NCI-H146 treated with DMSO at 0.1 percent for 48 hours (cell line): ENCODE measurements around the gene LIMS2.

ENCODE experiments used
- DNase-seq: peaks from one replicate; lab custom pipeline; 2025; ENCODE audit not compliant: unreplicated experiment; lab: John Stamatoyannopoulos, UW

Gene LIMS2

DNA sequence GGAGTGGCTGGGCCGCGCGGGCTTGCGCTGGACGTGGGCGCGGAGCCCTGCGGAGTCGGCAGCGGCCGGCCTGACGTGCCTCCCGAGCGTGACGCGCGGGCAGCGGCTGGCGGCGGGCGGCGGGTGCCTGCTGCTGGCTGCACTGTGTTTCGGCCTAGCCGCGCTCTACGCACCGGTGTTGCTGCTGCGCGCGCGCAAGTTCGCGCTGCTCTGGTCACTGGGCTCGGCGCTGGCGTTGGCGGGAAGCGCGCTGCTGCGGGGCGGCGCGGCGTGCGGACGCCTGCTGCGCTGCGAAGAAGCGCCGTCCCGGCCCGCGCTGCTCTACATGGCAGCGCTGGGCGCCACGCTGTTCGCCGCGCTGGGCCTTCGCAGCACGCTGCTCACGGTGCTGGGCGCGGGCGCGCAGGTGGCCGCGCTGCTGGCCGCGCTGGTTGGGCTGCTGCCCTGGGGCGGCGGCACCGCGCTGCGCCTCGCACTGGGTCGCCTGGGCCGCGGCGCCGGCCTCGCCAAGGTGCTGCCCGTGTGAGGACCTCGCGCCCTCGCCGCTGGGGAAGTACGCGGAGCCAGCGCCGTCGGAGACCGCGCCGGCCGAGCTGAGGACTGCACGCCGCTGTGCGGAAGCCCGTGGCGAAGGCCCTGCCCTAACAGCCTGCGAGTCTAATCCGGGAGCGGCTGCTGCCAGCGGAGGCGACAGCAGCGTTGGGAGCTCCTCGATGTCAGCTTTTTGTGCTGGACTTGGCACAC lies 26.5 kb upstream of the LIMS2 start:
- DNase-seq, result peak; percentile 68

DNA sequence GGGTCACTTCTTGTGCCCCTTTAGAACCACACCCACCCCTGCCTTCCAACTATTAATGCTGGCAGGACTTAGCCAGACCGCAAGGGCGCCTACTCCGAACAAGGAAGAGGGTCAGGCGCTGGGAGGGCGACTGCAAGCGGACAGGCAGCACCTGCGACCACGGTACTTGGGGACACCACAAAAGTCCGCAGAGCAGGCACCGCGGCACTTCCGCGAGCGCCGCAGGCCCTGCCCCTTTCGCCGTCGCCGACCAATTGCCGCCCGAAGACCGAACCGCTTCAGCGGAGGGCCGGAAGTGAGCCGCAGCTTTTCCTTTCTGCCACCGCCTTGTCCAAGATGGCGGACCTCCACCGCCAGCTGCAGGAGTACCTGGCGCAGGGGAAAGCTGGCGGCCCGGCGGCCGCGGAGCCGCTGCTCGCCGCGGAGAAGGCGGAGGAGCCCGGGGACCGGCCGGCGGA lies 25.9 kb upstream of the LIMS2 start, which contains the start of gene SFT2D3:
Gene SFT2D3, plus strand, starts transcription at position 305 of the 458 bp plus-strand sequence. Its CDS starts 32 bp downstream, at position 337.
- DNase-seq, result peak; percentile 94

DNA sequence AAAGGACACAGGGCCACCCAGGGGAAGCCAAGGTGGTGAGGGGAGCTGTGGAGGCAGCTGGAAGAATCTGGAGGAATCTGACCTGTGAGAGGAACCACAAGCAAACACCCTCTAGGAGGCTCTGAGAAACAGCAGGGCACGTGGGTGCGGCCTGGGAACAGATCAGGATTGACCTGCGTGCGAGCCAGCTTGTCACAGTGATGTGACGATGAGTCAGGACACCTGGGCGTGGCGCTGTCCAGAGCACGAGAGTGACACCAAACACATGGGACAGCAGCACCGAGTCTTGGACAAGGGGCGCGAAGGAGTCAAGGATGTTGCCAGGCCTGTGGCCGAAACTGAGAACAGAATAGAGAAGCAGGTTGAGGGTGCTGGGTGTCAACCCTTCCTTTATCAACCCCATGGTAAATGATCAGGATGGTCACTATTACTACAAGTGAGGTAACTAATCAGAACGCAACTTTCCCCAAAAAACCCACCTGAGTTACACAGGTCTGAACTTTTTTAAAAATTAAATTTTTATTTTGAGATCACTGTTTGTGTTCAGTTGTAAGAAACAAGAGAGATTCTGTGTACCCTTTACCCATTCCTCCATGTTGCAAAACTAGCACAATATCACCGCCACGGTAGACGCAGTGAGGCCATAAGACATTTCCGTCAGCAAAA lies 25.3 kb upstream of the LIMS2 start:
- DNase-seq, result peak; percentile 49

DNA sequence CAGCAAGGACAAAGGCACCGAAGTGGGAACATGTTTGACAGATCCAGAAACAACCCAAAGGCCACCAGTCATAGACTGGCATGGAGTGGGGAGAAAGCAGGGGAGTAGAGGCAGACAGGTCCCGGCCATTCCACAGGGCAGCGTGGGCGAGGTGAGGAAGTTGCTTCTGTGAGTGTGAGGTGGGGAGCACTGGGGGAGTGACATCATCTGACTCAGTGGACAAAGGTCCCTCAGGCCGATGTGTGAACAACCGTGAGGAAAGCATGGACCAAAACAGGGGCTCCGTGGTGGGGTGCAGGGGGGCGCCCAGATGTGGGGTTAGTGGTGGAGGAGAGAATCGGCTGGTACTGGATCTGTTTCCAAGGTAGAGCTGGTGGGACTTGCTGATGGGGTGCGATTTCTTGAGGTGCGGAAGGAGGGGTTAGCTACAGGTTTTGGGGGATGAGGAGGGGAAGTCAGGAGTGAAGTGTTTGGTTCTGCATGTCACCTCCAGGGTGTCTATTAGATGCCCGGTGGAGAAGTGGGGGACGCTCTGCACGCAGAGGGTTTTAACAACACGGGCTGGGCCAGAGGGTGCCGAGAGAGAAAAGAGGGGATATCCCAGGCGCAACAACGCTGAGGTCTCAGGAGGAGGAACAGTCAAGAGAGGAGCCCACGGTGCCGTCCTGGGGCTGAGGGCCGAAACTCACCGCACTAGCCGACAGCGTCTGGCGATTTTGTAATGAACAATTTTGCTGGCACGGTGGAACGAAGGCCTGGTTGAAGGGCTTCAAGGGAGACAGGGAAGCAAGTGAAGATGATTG lies 23.4 kb upstream of the LIMS2 start:
- DNase-seq, result no peak

DNA sequence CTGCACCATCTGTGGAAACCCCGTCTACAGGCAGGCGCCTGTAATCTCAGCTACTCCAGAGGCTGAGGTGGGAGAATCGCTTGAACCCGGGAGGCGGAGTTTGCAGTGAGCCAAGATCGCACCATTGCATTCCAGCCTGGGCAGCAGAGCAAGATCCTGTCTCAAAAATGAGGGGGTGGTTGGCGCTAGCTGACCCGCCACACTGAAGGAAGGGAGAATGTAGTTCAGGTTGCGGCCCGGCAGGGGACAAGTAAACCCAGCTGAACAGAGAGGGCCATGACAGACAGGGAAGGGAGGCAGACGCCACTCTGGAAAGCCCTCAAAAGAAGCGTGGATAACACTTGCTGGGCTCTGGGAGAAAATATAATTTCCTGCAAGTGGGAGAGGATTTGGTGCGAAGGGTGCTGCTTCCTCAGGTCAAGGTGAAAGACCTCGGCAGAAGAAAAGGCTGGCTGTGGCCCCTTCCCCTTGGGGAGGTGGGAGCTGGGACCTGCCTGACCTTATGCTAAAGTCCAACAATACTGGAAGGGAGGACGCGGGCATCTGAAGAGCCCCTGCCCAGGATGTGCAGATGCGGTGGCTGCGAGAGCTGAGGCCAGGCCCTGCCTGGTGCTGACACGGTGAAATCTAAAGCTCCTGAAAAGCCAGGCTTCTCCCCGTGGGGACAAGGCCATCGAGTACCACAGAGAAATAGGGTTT lies 22.3 kb upstream of the LIMS2 start:
- DNase-seq, result no peak

DNA sequence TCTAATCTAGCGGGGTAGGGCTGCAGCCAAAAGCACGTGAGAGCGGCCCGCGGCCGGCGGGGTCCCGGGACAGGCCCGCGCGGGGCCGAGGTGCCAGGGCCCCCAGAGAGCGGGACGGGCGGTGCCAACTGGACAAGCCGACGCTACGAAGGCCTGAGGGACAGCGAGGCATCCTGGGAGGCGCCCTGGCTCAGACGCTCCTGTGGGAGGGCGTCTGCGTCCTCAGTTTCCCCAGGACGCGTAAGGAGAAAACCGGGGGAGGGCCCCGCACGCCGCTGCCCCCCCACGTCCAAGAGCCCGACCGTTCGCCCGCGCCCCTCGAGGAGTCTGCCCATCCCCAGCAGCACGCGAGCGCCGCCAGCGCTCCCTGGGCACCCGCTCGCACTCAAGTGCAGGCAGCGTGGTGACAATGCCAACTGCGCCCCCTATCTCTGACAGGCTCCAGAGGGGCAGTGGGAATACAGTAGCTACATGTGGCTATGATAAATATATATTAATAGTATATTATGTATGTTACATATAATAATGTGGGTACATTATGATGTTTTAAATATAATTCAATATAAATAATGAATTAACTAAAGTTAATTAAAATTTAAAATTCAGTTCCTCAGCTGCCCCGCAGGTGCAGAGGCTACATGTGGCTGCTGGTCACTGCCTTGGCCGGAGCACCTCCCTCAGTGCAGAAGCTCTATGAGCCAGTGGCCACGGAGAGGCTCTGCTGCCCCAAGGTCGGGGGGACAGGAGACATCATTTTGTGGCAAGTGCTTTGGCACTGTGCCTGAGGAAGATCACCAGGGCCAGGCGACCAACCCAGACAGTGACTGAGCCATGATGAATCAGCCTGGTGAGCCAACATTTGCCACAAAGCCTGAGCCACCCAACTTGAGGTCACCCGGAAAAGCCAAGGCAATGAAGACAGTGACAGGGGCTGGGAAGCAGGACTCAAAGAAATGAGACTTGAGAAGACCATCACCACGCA lies 20.5 kb upstream of the LIMS2 start:
- no peak for DNase-seq

DNA sequence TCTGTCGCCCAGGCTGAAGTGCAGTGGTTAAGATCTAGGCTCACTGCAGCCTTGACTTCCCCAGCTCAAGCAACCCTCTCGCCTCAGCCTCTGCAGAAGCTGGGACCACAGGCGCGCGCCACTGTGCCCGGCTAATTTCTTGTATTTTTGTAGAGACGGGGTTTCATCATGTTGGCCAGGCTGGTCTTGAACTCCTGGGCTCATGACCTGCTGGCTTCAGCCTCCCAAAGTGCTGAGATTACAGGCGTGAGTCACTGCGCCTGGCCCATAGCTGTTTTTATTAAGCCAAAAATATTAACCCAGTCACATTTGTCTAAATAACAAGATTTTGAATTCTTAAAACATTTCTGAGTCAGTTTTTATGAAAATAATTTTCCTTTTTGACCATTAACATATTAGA lies 19.7 kb upstream of the LIMS2 start:
- DNase-seq, result no peak

DNA sequence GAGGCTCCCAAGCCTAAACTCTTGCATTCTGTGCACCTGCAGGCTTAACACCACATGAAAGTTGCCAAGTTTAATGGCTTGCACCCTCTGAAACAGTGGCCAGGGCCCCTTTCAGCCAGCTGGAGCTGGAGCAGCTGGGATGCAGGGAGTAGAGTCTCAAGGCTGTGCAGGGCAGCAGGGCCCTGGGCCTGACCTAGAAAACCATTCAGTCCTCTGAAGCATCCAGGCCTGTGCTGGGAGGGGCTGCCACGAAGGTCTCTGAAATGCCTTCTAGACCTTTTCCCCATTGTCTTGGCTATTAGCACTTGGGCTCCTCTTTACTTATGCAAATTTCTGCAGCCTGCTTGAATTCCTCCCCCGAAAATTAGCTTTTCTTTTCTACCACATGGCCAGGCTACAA lies 15.4 kb upstream of the LIMS2 start:
- no peak for DNase-seq

DNA sequence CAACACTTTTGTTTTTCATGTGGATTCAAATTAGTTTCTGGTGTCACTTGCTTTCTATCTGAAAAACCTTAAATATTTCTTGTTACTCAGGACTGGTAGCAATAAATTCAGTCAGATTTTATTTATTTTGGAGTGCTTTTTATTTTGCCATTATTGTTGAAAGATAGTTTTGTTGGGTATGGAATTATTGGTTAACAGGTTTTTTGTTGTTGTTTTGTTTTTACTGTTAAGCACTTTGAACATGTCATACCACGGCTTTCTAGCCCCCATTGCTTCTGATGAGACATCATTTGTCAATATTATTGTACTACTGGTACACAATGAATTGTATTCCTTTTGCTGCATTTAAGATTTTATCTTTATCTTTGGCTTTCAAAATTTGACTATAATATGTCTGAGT lies 13.1 kb upstream of the LIMS2 start:
- DNase-seq, result no peak

DNA sequence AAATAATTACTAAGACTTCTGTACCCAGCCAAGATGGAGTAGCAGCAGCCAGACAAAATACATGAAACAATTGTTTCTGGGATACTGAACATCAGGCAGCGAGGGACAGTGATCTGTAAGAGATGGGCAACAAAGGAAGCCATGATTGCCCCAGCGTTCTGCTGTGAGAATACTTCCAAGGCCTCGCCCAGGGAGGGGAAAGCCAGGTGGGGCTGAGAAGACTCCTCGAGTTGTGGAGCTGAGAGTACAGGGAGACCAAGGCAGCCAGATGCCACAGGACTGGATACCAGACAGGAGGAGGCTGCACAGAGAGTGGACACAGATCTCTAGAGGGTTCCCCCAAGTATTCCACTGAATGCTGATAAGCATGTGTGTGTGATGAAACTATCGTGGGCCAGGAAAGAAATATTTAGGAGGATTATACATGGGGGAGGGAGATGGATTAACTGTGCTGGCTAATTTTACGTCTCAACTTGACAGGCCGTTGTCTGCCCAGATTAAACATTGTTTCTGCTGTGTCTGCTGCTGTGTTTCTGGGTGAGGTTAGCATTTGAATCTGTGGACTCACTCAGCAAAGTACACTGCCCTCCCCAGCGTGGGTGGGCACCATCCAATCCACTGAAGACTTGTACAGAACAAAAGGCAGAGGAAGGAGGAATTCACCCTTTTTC lies 10.2 kb upstream of the LIMS2 start:
- no peak for DNase-seq

DNA sequence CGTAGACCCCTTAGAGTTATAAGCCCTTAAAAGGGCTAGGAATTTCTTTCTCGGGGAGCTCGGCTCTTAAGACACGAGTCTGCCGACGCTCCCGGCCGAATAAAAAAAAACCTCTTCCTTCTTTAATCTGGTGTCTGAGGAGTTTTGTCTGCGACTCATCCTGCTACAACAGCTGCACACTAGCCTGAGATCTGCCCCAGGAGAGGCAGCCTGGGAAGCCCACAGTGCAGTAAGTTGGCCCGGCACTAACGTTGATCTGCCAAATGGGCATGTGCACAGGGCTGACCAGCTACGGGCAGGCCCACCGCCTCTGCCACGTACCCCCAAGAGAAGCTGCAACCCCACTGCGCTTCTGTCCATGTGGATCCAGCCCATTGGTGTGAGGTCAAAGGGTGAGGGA lies 8.4 kb upstream of the LIMS2 start:
- DNase-seq, result no peak

DNA sequence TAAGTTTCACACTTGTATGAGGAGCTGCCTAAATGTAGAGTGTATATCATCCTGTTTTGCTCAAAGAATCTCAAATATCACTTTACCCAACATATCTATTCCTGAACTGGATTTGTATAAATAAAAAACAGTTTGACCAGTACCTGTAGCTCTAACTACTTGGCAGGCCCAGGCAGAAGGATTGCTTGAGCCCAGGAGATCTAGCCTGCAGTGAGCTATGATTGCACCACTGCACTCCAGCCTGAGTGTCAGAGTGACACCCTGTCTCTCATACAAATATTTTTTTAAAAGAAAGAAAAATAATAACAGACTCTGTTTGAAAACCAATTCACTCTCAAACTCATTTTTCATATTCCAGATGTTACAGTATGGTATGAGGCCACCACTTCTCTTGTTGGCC lies 7.7 kb upstream of the LIMS2 start:
- DNase-seq, result no peak

DNA sequence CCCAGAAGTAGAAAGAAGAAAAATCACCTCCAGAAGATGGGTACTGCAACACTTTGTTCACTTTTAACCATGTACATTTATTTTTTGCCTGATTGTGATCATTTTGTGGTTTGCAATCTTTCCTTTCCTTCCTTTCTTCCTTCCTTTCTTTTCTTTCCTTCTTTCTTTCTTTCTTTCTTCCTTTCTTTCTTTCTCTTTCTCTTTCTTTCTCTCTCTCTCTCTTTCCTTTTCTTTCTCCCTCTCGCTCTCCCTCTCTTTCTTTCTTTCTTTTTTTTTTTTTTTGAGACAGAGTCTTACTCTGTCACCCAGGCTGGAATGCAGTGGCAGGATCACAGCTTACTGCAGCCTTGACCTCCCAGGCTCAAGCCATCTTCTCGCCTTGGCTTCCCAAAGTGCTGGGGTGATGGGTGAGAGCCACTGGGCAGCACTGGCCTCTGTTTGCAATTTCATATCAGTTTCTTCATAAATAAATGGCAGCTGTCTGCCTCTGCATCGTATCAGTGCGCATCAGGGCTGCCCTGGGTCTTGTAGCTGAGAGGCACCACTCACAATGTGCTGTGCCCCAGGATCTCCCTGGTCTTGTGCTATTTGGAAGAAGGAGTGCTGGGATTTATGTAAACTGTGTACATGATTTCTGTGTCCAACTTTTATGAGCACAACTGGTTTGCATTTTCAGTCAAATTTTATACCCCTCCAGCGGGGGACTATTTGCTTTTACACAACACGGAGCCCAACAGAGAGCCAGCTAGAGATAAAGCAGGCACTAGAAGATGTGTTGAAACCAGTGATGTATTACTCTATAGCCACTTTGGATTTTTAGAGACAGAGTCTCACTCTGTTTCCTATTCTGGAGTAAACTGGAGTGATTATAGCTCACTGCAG lies 6.9 kb upstream of the LIMS2 start:
- no peak for DNase-seq

DNA sequence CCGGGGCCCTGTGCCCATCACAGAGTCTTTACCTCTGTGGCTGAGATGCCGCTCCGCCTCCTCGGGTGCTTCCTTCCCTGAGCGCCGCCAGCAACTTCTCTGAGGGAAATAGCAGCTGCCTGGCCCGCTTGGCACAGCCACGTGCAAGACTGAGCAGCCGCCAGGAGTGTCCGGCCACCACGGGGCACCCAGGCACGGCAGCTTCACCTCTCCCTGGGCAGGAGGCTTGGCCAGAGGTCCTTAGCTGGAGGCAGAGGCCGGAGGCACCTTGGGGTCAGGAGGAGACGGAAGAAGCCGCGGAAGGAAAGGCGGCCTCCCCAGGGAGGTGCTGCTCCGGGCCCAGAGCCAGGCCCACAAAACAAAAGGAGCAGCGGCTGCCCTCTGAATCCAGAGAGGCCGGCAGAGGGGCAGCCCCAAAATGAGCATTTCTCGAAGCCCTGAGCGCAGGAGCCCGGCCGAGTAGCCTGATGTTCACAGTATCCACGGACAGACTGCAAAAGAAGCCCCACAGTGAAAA lies 6.0 kb upstream of the LIMS2 start:
- DNase-seq, result no peak

DNA sequence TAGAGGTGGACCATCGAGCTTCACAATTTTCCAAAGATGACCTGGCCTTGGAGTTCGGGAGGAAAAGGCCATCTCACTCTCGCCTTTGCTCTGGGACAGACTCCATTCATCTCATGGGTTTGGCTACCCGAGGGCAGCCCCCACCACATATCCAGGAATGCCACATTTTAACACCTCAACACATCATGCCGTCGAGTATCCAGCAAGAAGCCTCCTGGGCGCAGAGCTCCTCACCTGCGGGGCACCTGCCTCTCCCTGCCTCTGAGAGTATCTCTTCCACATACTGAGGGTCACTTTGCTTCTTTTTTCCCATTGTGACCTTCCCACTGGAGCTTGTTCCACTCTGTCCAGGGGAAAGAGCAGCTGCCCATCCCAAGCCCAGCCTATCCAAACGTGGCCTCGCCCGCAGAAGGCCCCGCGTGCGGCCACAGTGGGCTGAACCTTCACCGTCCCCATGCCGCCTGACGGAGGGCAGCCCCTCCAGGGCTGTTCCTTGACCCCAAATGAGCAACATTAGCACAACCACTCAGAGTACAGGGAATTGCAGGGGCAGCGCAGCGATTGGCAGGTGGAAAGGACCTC lies 5.5 kb upstream of the LIMS2 start:
- no peak for DNase-seq

DNA sequence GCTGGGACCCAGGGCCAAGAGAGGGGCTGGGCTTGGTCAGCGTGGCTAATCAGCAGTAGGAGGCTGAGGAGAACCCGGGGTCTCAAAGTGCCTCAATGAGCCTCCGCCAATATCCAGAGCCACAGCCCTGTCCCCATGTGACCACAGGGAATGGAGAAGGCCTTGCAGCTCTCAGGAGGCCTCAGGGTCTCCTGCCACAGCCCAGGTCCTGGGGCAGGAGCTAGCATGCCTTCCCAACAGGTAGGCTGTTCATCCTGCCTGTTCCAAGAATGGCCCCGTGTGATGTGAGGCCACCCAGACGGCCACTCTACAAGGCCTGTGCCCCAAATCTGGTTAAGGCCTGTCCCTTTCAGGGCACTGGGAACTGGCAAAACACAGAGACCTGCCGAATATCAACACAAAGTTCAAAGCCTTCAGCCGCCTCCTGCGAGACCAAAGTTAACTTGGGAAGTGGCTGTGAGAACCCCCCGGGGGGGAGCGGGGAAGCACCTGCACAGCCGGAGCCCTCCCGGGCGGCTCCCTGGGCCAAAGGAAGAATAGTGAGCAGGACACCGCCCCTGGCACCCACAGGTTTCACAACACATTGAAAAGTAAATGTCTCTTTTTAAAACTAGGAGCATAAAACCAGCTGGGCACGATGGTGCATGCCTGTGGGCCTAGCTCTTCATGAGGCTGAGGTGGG lies 4.5 kb upstream of the LIMS2 start:
- DNase-seq, result no peak

DNA sequence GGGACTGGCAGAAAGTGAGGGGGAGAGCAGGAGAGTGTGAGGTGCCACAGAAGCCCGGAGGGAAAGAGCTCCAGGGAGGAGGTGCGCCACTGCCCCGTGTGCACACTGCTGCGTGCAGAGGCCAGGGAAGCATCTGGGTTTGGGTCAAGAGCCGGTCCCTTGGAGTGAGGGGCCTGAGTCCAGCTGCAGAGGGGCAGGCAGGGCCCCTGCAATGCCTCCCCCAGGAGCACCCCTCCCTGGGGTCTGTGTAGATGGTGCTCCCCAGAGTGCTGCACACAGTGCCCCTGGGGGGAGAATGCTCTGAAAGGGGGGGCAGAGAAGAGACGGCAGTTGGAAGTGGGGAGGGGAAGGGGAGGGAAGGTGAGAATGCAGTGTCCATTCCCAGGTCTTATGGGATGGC lies 3.7 kb upstream of the LIMS2 start:
- DNase-seq, result no peak
